ENCODE results near the gene RPL36A. TPM values are rescaled to one million over a fixed set of nuclear protein-coding genes. Genes with fewer than 3 reads are reported as not detected.

RPL36A gene
- polyA plus RNA-seq, 2 of the 4 experiments (the other 2 are of a cell fraction), result 2,529 to 3,171 TPM

DNA sequence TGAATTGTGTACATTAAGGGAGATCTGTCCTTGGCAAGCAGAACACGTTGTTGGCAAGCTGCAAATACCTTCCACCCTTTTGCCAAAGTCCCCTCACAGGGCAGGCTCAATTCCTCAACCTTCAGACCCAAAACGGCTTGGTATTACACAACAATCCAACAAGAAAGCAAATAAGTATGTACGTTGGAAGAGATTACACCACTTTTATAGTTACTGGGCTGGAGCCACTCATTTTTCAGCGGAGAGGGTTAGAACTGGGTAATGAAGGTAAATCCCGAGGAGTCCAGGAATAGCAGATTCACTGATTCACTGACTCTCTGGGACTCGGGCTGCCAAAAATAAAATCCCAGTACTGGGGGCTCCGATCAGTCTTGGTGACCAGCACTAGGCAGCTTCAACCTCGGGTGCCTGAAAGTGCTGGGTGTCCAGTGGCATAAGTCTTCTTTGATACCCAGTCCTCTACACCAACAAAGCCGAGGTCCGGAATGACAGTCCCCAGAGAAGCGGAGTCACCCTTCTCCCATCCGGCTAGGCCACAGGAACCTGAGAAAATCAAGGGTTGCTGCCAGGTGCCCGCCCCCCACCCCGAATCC, 42.9 kb upstream of the RPL36A start:
- FAIRE-seq, result no peak
- peak; percentile 5 to 35 for DNase-seq (ENCODE audit: low read depth in 1 of 2, low spot score in 1 of 2)
- WGBS (ENCODE audit: missing lambda C conversion rate), result 0% methylated on average over 5 of the region's 14 CpGs
- TF ChIP-seq TFCP2L1 (CRISPR knock-in tag; IDR thresholded peaks at IDR 0.05), result no peak
- TF ChIP-seq, protein P1, sequence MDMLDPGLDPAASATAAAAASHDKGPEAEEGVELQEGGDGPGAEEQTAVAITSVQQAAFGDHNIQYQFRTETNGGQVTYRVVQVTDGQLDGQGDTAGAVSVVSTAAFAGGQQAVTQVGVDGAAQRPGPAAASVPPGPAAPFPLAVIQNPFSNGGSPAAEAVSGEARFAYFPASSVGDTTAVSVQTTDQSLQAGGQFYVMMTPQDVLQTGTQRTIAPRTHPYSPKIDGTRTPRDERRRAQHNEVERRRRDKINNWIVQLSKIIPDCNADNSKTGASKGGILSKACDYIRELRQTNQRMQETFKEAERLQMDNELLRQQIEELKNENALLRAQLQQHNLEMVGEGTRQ (IDR thresholded peaks at IDR 0.05), result no peak
- TF ChIP-seq KDM5A (IDR thresholded peaks at IDR 0.05), result no peak
- TF ChIP-seq RAD21 (conservative IDR thresholded peaks at IDR 0.05 in 1 of 2, IDR thresholded peaks at IDR 0.05 in 1 of 2), result no peak
- no peak for TF ChIP-seq EHF (CRISPR knock-in tag; IDR thresholded peaks at IDR 0.05)
- no peak for TF ChIP-seq FOSB (CRISPR knock-in tag; IDR thresholded peaks at IDR 0.05)
- no peak for TF ChIP-seq CBX2 (IDR thresholded peaks at IDR 0.05; ENCODE audit: borderline replicate concordance, low read depth)
- TF ChIP-seq HOXB13 (CRISPR knock-in tag; IDR thresholded peaks at IDR 0.05; ENCODE audit: low read depth), result no peak
- no peak for TF ChIP-seq ZSCAN20 (CRISPR knock-in tag; IDR thresholded peaks at IDR 0.05)
- no peak for TF ChIP-seq RARB (CRISPR knock-in tag; IDR thresholded peaks at IDR 0.05)
- TF ChIP-seq CHD4 (IDR thresholded peaks at IDR 0.05; ENCODE audit: borderline replicate concordance), result no peak
- H3K27ac ChIP-seq, result peak overlapping the region; percentile 98 to 99
- peak overlapping the region; percentile 85 for H3K4me2 ChIP-seq
- ChIA-PET CTCF (interaction anchor here (1.4 to 2.3 kb wide), 3 partner anchors 10 to 676 kb away, joined by 3 to 6 read pairs (median 3); partner anchors contain the start of gene RPL36A), POLR2A (interaction anchor here (1.0 to 3.7 kb wide), 4 partner anchors 14 to 580 kb away, joined by 3 to 46 read pairs (median 3); partner anchors contain the start of genes GLA, HNRNPH2 and RPL36A)
- ATAC-seq, result peak; percentile 52 to 55
- no peaks in the 10 kb centered on the region for H3K9me3 ChIP-seq
- peak overlapping the region; percentile 85 for H3K4me3 ChIP-seq
- peaks cover 16% of the 10 kb centered on the region for H3K4me1 ChIP-seq

DNA sequence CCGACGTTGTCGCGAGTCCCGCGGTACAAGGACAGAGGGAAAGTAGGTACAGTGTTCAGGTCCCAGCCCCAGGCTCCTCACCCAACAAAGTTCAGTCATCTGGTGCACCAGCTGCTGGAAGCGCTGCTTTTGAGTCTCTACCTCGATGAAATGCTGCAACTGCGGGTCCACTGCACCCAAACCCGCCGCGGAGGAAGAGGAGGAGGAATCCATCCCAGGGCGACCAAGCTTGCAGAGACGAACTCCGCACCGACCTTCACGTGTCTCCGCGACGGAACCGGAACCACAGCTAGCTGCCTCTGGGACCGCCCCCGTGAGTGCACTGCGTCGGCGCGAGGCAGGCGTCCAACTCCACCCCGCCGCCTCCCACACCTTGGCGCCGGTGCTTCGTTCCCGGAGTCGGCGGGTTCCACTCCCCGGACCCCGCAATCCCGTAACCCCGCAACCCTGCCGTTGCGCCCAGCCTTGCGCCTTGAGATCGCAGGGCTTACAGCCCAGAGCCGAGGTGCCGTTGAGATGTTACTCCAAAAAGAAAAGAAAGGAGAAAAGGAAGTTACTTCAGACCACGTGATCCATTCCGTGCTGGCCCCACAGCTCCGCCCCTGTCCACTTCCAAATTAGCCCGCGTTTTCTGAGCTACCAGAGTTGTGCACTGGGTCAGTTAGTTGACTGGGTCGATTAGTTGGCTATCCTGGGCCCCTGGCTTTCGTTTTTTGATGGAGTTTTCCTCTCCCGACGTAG, 42.2 kb upstream of the RPL36A start, which contains the start of gene TIMM8A:
Gene TIMM8A, minus strand, starts transcription at position 291 of the 741 bp plus-strand sequence. Its CDS starts 78 bp downstream, at position 213.
- Histone ChIP-seq H3K4me1 (peaks cover 16% of the 10 kb centered on the region), H3K9me3 (no peaks in the 10 kb centered on the region), H3K27ac (peak within 1 kb of the TSS; percentile 98 to 99), H3K4me2 (peak within 1 kb of the TSS; percentile 85), H3K4me3 (peak within 1 kb of the TSS; percentile 85)
- POLR2A ChIA-PET, result interaction anchor here (1.0 to 3.7 kb wide), 5 partner anchors 10 to 580 kb away, joined by 3 to 46 read pairs (median 3); partner anchors contain the start of genes GLA, HNRNPH2 and RPL36A
- FAIRE-seq (peak; percentile 36), ATAC-seq (peak; percentile 99), DNase-seq (ENCODE audit: low read depth in 1 of 2, low spot score in 1 of 2) (peak; percentile 82)
- CTCF ChIA-PET, result interaction anchor here (1.0 to 2.3 kb wide), 2 partner anchors 11 to 42 kb away, joined by 3 to 6 read pairs; partner anchors contain the start of gene RPL36A
- TF ChIP-seq, protein P2, sequence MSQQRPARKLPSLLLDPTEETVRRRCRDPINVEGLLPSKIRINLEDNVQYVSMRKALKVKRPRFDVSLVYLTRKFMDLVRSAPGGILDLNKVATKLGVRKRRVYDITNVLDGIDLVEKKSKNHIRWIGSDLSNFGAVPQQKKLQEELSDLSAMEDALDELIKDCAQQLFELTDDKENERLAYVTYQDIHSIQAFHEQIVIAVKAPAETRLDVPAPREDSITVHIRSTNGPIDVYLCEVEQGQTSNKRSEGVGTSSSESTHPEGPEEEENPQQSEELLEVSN (IDR thresholded peaks at IDR 0.05; ENCODE audit: borderline replicate concordance, low read depth), result peak; percentile 87
- peak; percentile 71; the same call in 1 of the 2 replicates for TF ChIP-seq PHF8 (IDR thresholded peaks at IDR 0.05; ENCODE audit: borderline replicate concordance, low read depth)
- TF ChIP-seq, protein P3, sequence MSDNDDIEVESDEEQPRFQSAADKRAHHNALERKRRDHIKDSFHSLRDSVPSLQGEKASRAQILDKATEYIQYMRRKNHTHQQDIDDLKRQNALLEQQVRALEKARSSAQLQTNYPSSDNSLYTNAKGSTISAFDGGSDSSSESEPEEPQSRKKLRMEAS (IDR thresholded peaks at IDR 0.05), result peak; percentile 92
- no peak for TF ChIP-seq EHMT2 (IDR thresholded peaks at IDR 0.05; ENCODE audit: low read depth)
- TF ChIP-seq ZSCAN20 (CRISPR knock-in tag; IDR thresholded peaks at IDR 0.05), result no peak
- peak; percentile 40 to 81; a peak in 3 of 5 replicates for TF ChIP-seq JUN (IDR thresholded peaks at IDR 0.05)
- TF ChIP-seq, protein P1 (IDR thresholded peaks at IDR 0.05), result peak; percentile 90
- TF ChIP-seq, protein P4, sequence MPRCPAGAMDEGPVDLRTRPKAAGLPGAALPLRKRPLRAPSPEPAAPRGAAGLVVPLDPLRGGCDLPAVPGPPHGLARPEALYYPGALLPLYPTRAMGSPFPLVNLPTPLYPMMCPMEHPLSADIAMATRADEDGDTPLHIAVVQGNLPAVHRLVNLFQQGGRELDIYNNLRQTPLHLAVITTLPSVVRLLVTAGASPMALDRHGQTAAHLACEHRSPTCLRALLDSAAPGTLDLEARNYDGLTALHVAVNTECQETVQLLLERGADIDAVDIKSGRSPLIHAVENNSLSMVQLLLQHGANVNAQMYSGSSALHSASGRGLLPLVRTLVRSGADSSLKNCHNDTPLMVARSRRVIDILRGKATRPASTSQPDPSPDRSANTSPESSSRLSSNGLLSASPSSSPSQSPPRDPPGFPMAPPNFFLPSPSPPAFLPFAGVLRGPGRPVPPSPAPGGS (IDR thresholded peaks at IDR 0.05), result 0 out of 3 replicates have a peak, but pooled peaks have one; percentile 43
- no peak for TF ChIP-seq RFX5 (IDR thresholded peaks at IDR 0.05)
- no peak for TF ChIP-seq MAZ (IDR thresholded peaks at IDR 0.05; ENCODE audit: borderline replicate concordance, low read depth, low read length)
- no peak for TF ChIP-seq SREBF2 (IDR thresholded peaks at IDR 0.05)
- TF ChIP-seq MYC (IDR thresholded peaks at IDR 0.05; ENCODE audit: borderline replicate concordance, low read length), result 0 out of 2 replicates have a peak, but pooled peaks have one; percentile 21
- peak; percentile 95 for TF ChIP-seq POLR2A (IDR thresholded peaks at IDR 0.05; ENCODE audit: low read length)
- 1% methylated on average over 23 of the region's 55 CpGs for WGBS (ENCODE audit: missing lambda C conversion rate)
